HG02938 (cell line): Measurements from ENCODE around the gene PNMA8A.
"Not testable (repeated sequence)": the region's sequence is repeated elsewhere in the genome, so short reads cannot be mapped to it uniquely, and the experiment has no call there.

Experiments
- ATAC-seq: cut with Tn5 transposase; IDR thresholded peaks from one replicate; pipeline ENCODE4 v1.9.1; 2021; ENCODE audit warnings: mild to moderate bottlenecking, moderate library complexity; ENCODE audit not compliant: unreplicated experiment

PNMA8A gene

GRCh38 chr19:46470376-46470775 is 987 bp downstream of the PNMA8A start:
- no peak for ATAC-seq

DNA sequence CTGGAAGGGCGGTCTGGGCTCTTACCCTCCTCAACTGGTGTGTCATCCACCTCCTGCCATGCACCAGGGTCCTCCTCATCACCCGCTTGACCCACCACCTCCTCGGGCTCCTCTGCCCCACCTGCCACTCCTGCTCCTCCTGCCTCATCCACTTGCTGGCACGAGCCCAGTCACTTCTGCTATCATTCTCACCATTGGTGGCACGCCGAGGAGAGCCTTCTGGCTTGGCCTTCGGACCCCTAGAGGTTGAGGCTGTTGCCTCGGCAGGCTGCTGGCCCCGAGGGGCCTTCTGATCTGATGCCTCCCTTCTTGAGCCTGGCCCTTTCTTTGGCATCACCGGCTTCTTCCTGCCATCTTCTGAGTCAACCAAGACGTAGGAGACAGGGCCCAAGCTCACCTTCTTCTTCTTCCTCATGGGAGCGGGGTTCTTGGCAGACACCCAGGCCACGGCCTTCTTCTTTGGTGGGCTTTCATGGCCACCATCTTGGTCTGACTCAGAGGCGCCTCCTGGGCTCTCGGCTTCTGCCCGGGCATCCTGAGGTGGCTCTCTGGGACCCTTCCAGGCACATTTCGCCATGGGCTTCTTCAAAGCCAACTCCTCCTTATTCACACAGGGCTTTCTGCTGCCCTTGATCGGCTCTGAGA is 1.7 kb downstream of the PNMA8A start:
- no peak for ATAC-seq

DNA sequence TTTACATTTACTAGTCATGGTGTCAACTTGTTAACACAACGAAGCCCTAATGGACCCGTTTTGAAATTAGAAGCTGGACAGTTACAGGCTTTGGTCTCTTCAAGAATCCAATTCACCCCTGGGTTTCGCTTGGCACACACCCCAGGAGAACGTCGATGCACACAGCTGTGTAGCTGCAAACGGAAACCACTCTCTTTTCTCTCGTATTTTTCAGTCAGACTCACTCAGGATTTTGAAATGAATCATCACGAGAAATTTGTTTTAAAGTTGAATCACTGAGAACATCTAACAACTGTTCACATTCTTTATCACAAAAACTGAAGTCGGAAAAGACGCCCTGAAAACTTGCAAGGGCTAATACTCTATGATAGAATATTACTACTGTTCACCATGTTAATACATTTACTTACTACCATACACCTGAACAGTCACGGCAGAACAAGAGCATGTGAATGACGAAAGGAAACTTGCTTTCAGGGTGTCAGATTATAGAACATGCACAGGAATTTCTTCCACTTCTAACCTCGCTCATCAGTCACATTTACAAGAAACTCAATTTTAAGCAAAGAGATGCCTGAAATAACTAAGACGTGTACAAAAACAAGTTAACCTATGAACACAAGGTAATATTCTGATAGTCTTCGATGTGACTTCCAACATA is 4.7 kb downstream of the PNMA8A start:
- no peak for ATAC-seq

- no peak for ATAC-seq
Observed at GRCh38 chr19:46463516-46463915, 7.8 kb downstream of the PNMA8A start.

- no peak for ATAC-seq
Observed at GRCh38 chr19:46461537-46461936, 9.8 kb downstream of the PNMA8A start.

- ATAC-seq, result no peak
Observed at GRCh38 chr19:46460981-46461380, 10.4 kb downstream of the PNMA8A start.

DNA sequence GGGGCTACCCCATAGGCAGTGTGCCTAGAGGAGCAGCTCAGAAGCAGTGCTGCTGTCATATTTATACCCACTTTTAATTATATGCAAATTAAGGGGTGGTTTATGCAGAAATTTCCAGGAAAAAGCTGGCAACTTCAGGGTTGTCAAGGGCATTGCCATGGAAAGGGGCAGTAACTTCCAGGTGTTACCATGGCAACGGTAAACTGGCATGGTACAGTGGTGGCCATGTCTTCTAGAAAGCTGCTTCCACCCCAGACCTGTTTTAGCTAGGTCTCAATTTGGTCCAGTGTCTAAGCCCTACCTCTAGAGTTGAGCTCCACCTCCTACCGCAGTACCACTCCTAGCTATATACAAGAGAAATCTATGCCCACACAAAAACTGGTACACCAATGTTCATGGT is 11.3 kb downstream of the PNMA8A start:
- ATAC-seq, result no peak

- ATAC-seq, result no peak
Observed at GRCh38 chr19:46456930-46457329, 14.4 kb downstream of the PNMA8A start.

GRCh38 chr19:46454244-46454643 is 17.1 kb downstream of the PNMA8A start:
- ATAC-seq, result no peak

DNA sequence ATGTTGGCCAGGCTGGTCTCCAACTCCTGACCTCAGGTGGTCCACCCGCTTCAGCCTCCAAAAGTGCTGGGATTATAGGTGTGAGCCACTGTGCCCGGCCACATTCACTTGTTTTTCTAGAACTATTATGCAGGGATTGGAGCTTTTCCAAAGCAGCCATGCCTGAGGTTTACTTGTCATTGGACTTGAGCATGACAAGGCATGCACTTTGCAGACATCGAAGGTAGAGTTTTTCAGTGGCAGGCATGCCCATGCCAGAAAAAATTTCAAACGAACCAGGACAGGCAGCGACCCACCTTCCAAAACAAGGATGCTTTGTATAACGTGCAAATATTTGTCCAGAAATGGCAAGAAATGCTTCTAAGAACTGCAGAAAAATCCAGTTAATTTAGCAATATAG is 17.7 kb downstream of the PNMA8A start:
- no peak for ATAC-seq

DNA sequence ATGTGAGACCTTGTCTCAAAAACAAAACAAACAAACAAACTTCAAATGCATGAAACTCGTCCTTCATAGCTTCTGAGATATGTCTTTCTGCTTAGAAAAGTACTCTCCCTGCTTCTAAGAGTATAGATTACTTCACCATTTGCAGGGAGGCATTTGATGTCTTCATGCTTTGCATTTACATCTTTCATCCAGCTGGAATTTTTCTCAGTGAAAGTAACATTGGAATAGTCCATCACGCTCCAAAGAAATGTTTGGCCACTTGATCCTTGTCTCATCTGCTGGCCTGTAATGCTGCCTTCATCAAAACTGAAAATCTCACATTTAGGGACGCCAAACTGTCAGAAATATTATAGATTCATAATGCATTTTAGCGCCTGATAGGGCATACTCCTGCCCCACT is 19.2 kb downstream of the PNMA8A start:
- no peak for ATAC-seq

- no peak for ATAC-seq
Observed at GRCh38 chr19:46451352-46451751, 20.0 kb downstream of the PNMA8A start.

DNA sequence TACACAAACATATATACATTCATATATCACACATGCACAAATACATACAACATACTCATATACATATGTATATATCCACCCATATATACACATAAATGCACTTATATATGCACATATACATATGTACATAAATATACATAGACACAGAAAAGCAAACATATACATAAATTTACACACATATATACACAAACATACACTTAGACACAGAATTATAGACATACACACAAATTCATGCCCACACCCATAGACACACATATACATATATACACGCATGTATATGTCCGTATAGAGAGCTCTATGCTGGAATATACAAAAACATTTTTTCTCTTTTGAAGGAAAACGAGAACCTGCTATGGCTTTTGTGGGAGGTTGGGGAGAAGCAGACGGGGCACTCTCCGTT is 20.6 kb downstream of the PNMA8A start:
- no peak for ATAC-seq

DNA sequence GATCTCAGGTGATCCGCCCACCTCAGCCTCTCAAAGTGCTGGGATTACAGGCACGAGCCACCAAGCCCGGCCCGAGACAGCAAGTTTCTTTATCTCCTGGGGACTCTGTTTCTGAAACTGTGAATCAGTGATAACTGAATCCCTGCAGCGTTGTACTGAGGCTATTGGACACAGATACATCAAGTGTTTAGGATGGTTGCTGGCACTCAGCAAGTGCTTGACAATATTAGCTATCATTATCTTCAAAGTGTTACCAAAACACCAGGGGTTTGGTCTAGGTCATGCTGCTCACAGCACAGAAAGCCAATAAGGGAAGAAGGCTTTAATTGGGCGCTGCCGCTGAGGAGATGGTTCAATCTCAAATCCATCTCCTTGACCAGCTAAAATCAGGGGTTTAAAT is 22.1 kb downstream of the PNMA8A start:
- no peak for ATAC-seq

DNA sequence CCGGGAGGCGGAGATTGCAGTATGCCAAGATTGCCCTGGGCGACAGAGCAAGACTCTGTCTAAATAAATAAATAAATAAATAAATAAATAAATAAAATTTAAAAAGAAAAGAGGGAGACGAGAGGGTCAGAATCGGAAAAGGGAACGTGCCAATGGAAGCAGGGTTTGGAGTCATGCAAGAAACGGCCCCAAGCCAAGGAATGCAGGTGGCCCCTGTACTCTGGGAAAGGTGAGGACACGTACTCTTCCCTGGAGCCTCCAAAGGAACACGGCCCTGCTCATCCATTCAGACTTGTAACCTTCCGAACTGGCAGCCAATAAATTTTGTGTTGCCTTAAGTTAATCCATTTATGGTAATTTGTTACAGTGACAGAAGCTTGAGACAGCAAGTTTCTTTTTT is 22.8 kb downstream of the PNMA8A start:
- ATAC-seq, result no peak

- ATAC-seq, result no peak
Observed at GRCh38 chr19:46447824-46448223, 23.5 kb downstream of the PNMA8A start.

GRCh38 chr19:46447006-46447405 is 24.4 kb downstream of the PNMA8A start:
- ATAC-seq, result no peak

GRCh38 chr19:46446021-46446420 is 25.3 kb downstream of the PNMA8A start:
- ATAC-seq, result no peak

DNA sequence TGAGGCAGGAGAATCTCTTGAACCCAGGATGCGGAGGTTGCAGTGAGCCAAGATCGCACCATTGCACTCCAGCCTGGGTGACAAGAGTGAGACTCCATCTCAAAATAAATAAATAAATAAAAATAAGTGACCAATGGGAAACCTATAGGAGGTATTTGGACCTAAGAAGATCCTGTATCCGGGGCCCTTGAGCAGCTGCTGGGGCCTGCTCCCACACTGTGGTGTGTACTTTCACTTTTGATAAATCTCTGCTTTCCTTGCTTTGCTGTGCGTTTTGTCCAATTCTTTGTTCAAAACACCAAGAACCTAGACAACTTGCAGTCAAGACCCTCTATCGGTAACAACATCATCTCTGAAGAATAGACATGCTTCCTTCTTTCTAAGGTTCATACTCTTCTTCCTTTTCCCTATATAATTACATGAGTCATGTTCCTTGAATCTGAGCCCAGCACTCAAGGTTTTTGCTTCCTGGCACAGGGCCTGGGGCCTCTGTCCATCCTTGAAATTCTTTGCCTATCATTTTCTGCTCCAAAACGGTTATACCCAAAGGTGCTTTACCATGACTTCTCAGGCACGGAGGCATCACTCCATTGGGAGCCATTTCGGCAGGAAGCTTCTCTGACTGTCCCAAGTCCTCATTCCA is 28.4 kb downstream of the PNMA8A start:
- no peak for ATAC-seq

GRCh38 chr19:46441866-46442265 is 29.5 kb downstream of the PNMA8A start:
- no peak for ATAC-seq

GRCh38 chr19:46435689-46436088 is 35.7 kb downstream of the PNMA8A start:
- not testable (repeated sequence) for ATAC-seq

DNA sequence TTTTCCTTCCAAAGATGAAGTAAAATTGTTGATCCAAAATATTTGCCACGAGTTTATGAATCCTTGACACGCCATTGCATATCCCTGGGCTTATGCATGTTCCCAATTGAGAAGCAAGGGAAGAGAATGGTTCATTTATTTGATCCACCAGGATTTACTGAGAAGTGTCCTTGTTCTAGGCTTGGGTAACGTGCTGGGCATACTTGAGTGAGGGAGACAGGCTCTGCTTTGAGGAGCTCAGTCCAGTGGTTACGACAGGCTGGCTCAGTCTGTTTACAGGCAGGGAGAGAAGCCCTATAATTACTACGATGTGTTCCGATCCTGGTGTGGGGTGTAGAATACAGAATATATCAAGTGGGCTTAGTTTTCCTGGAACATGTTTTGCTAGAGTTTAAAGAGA is 36.4 kb downstream of the PNMA8A start:
- no peak for ATAC-seq
